Colonic mucosa (tissue), 4 donors: ENCODE measurements around the gene PHF20. TPM values are rescaled to one million over a fixed set of nuclear protein-coding genes. Genes with fewer than 3 reads are reported as not detected.
"Not testable (repeated sequence)": the region's sequence is repeated elsewhere in the genome, so short reads cannot be mapped to it uniquely, and the experiment has no call there.

ENCODE experiments used
- DNase-seq: peaks from one replicate; pipeline ENCODE4 v3.0.0-alpha.2; 2020
- H3K27ac ChIP-seq: fragments of 200-600 bp; one replicate; pipeline ENCODE4 v1.8.0; 2021
- H3K27me3 ChIP-seq: fragments of 200-600 bp; one replicate; pipeline ENCODE4 v1.8.0; 2021
- H3K36me3 ChIP-seq: fragments of 200-600 bp; one replicate; pipeline ENCODE4 v1.8.0; 2021
- H3K4me1 ChIP-seq: fragments of 200-600 bp; one replicate; pipeline ENCODE4 v1.8.0; 2021; ENCODE audit warnings: mild to moderate bottlenecking
- H3K4me3 ChIP-seq: fragments of 200-600 bp; one replicate; pipeline ENCODE4 v1.8.0; 2021
- H3K9ac ChIP-seq, 2 donors: one replicate each; pipeline ENCODE4 v1.7.0; 2013; ENCODE audit warnings: control low read depth in 2 of 2, low read depth in 2 of 2, low read length in 2 of 2
- H3K9me3 ChIP-seq: fragments of 200-600 bp; one replicate; pipeline ENCODE4 v1.8.0; 2021
- CTCF ChIP-seq: fragments of 200-600 bp; IDR thresholded peaks from one replicate; pipeline ENCODE4 v1.8.0; 2022; ENCODE audit warnings: antibody characterized with exemption, mild to moderate bottlenecking
- intact Hi-C: fragments of 100-400 bp; cut with DNase I; formaldehyde crosslinking; loops from one replicate; pipeline ENCODE4 v1.14.1; 2022
- total RNA-seq, 2 donors: library from RNA; stranded (reverse); fragmentation: NEBNext Ultra II Directional in 1 of 2; extraction: Animal tissue kit (Norgen Biotek cat#: 25700) in 1 of 2; gene quantifications; one replicate each; pipeline ENCODE4 v1.2.1, GENCODE V29; 2021
- donor health status: healthy.
- donor health status: DM: no; HTN: no; CAD: no.
- donor health status: DM: no; HTN: no; CAD: no.

PHF20 gene
- total RNA-seq, 2 donors from 2014 or later: 25.5 to 27.0 TPM

GRCh38 chr20:35985806-35986205, 214.0 kb downstream of the PHF20 start:
- TF ChIP-seq CTCF: no peak
- no peaks in the 10 kb centered on the region for H3K4me1 ChIP-seq
- no peaks in the 10 kb centered on the region for H3K9me3 ChIP-seq
- H3K27ac ChIP-seq: no peak overlapping the region
- DNase-seq: no peak
- H3K4me3 ChIP-seq: no peak overlapping the region
- no peaks in the 10 kb centered on the region for H3K36me3 ChIP-seq
- H3K27me3 ChIP-seq: no peaks in the 10 kb centered on the region
- intact Hi-C loops: no loop called here
- H3K9ac ChIP-seq: no peak overlapping the region

GRCh38 chr20:35988910-35989463, 217.2 kb downstream of the PHF20 start:
- Histone ChIP-seq H3K36me3 (no peaks in the 10 kb centered on the region), H3K9ac (no peak overlapping the region), H3K9me3 (no peaks in the 10 kb centered on the region), H3K27ac (no peak overlapping the region), H3K27me3 (no peaks in the 10 kb centered on the region), H3K4me1 (no peaks in the 10 kb centered on the region), H3K4me3 (no peak overlapping the region)
- DNase-seq: no peak
- intact Hi-C loops: no loop called here
- TF ChIP-seq CTCF: no peak

GRCh38 chr20:35991142-35991771, 219.4 kb downstream of the PHF20 start:
- H3K36me3 ChIP-seq: no peaks in the 10 kb centered on the region
- no peaks in the 10 kb centered on the region for H3K9me3 ChIP-seq
- TF ChIP-seq CTCF: peak; percentile 37
- H3K4me3 ChIP-seq: no peak overlapping the region
- H3K27ac ChIP-seq: no peak overlapping the region
- intact Hi-C loops: loop anchor here (5.0 kb wide), 1 partner anchor 206 kb away; no protein-coding TSS in a partner anchor
- H3K27me3 ChIP-seq: no peaks in the 10 kb centered on the region
- DNase-seq: no peak
- H3K9ac ChIP-seq: no peak overlapping the region
- H3K4me1 ChIP-seq: no peaks in the 10 kb centered on the region

GRCh38 chr20:35992713-35993335, 221.0 kb downstream of the PHF20 start:
- TF ChIP-seq CTCF: peak; percentile 71
- Histone ChIP-seq H3K27me3 (no peaks in the 10 kb centered on the region), H3K27ac (no peak overlapping the region), H3K4me1 (no peaks in the 10 kb centered on the region), H3K4me3 (no peak overlapping the region), H3K9ac (no peak overlapping the region), H3K9me3 (no peaks in the 10 kb centered on the region), H3K36me3 (no peaks in the 10 kb centered on the region)
- DNase-seq: peak; percentile 56
- intact Hi-C loops: loop anchor here (5.0 kb wide), 1 partner anchor 204 kb away; no protein-coding TSS in a partner anchor

GRCh38 chr20:35994994-35995453, 223.2 kb downstream of the PHF20 start:
- intact Hi-C loops: loop anchor here (5.0 kb wide), 1 partner anchor 202 kb away; no protein-coding TSS in a partner anchor
- peak; percentile 88 for DNase-seq
- peak; percentile 93 for TF ChIP-seq CTCF

GRCh38 chr20:35996492-35996891, 224.7 kb downstream of the PHF20 start:
- H3K36me3 ChIP-seq, H3K4me1 ChIP-seq, H3K9me3 ChIP-seq, H3K27ac ChIP-seq, DNase-seq, H3K9ac ChIP-seq, H3K27me3 ChIP-seq, H3K4me3 ChIP-seq: not testable (repeated sequence)
- intact Hi-C loops: loop anchor here (2.0 kb wide), 1 partner anchor 142 kb away; no protein-coding TSS in a partner anchor

More at GRCh38 chr20:35994994-35995453, 223.2 kb downstream of the PHF20 start:
- H3K27ac ChIP-seq: no peak overlapping the region
- H3K4me3 ChIP-seq: no peak overlapping the region
- H3K27me3 ChIP-seq: no peaks in the 10 kb centered on the region
- no peak overlapping the region for H3K9ac ChIP-seq
- no peaks in the 10 kb centered on the region for H3K9me3 ChIP-seq
- H3K36me3 ChIP-seq: no peaks in the 10 kb centered on the region
- no peaks in the 10 kb centered on the region for H3K4me1 ChIP-seq
